Adrenal gland (tissue), 5 donors: ENCODE data around the gene ATP2B3.

Source experiments
- CTCF ChIP-seq, 6 experiments: fragments of 450-650 bp in 4 of 6; fragments of 200-600 bp in 2 of 6; sonication (generic) in 1 of 6; IDR thresholded peaks; 1 replicate in 5 of 6; 2 replicates in 1 of 6; pipeline versions ENCODE4 v1.5.1 to v1.8.0; 2016 to 2021; ENCODE audit warnings: antibody characterized with exemption in 6 of 6, mild to moderate bottlenecking in 2 of 6, moderate library complexity in 1 of 6
- POLR2A ChIP-seq, 2 donors: fragments of 450-650 bp; IDR thresholded peaks; one replicate each; pipeline ENCODE4 v1.6.1; 2017; ENCODE audit warnings: antibody characterized with exemption in 2 of 2, mild to moderate bottlenecking in 2 of 2, moderate library complexity in 1 of 2
- donor health status: DM: no; HTN: no; CAD: no.

DNA sequence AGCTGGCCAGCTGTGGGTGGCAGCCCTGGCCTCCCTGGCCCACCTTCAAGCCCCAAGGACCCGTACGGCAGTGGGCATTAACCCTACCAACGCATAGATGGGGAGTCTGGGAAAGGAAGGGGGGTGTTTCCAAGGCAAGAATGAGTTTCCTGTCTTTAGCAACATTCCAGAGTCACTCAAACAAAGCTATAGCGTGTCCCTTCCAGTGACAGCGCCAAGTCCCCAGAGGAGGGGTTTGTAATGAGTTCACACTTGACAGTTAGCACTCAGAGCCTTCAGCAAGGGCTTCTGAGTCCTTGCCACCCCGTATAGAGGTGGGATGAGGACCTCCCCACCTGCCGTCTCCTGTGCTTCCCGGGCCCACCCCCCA lies 20.9 kb upstream of the ATP2B3 start:
- TF ChIP-seq POLR2A (IDR thresholded peaks at IDR 0.05): no peak
- no peak for TF ChIP-seq CTCF (IDR thresholded peaks at IDR 0.05)
